Fibroblast of skin of back (primary cell): Measurements from ENCODE around the gene NFRKB.
"Not testable (repeated sequence)": the region's sequence is repeated elsewhere in the genome, so short reads cannot be mapped to it uniquely, and the experiment has no call there.

ENCODE experiments used
- DNase-seq: peaks from one replicate; pipeline ENCODE4 v3.0.0-alpha.2; 2013

Gene NFRKB

DNA sequence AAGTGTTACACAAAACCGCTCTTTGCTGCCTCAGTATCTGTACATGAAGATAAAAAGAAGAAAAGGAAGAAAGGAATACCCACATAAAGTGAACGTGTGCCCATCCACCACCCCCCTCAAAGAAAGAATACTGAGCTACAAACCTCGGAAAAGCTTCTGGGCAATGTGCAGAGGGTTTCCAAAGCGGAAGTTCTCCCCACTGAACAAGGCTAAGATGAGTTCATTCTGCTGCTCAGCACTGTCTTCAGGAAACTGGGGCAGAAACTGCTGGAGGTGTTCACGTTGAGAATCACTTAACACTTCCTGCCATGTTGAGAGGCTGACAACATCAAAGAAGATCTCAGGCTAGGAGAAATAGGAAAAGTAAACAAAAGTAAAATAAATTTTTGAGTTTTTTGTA lies 6.9 kb downstream of the NFRKB start:
- DNase-seq, result no peak

DNA sequence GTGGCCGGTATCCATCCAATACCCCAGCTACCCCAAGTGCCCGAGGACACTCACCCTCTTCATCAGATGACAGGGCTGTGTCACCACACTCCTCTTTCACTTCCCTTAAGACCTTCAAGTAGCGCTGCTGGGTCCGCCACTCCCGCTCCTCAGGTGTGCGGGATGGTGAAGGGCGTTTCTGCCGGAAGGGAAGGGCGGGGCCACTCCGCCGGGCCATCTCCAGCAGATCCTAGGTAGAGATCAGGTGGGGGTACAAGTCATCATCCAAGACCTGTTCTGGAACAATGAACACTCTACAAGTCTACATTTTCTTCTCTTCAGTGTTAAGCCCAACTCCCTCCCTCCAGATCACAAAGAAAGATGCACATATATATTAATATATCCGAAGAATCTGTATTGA lies 10.0 kb downstream of the NFRKB start:
- DNase-seq, result no peak

DNA sequence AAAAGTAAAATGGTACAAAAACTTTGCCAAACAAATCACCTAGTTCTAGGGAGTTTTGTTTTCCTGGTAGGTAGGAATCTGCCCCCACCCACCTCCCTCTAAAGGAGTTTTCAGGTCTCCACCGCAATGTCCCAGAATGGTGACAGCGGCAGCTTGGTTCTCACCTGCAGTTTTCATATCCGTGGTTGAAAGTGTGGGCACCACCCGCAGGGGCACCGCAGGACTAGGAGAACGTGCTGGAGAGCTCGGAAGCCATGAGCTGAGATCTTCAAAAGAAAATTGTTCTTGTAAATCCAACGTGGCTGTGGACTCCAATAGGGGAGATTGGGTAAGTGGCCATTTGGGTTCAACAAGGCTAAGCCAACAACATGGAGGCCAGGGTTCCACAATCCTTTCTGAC lies 10.8 kb downstream of the NFRKB start:
- no peak for DNase-seq

DNA sequence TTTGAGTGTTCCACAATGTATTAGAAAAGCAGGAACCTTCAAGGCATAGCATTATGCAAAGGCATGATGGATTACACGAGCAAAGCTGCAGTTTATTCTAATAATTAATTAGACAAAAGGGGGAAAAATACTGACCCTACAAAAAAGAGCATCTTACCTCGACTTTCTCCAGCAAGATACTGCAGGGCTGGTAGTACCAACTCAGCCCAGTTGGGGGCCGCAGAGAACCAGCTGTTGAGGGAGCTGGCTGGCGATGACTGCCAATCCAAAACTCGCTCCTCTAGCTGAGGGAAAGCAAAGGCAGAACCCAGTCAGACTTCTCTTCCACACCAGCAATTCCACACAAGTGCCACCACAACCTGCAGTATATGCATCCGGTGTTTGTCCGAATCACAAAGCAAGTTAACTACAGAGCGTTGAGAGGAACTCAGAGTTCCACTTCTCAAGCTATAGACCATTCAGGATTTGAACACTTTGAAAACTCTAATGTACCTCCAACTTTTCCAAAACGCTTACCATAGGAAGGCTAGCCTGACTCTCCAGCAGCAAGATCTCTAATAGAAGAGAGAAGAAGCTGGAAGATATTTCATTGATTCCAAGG lies 13.7 kb downstream of the NFRKB start:
- peak; percentile 24 for DNase-seq

DNA sequence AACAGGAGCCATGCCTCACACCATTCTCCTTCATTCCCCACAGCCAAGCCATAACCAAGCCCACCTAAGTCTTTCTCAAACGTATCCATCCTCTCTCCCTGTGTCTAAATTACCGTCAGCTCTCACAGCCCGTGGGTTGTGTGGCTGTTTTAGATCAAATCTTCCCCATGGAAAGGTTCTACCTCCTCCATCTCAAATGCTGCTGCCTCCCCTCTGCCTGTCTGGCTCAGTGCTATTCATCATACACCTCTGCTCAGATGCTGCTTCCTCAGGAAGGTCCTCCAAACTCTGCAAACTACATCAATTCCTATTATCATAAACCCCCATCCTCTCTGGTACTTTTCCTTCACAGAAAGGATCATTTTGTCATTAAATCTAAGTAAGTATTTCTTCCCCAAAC lies 15.1 kb downstream of the NFRKB start:
- DNase-seq, result no peak

DNA sequence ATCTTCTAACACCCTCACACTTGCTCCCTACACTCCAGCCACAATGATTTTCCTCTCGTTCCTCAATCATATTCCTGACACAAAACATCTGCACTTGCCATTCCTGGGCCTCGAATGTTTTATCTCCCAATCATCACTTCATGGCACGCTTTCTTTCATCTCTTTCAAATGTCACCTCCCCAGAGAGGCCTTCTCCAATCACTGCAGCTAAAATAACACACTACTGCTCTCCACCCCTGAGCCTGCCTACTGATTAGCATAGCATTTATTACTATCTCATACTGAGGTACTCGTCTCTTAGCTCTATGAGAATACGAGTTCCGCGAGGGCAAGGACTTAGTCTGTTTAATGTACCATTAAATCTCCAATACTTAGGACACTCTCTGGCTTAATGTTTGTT lies 23.5 kb downstream of the NFRKB start:
- no peak for DNase-seq

DNA sequence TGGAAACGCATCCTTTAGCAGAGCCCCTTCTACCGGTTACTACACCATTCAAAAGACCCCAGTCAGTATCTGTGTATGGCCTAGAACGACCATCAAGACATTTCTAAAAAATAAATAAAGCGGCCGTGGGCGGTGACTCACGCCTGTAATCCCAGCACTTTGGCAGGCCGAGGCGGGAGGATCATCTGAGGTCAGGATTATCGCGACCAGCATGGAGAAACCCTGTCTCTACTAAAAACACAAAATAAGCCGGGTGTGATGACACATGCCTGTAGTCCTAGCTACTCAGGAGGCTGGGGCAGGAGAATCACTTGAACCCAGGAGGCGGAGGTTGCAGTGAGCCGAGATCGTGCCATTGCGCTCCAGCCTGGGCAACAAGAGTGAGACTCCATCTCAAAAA lies 26.8 kb downstream of the NFRKB start:
- peak; percentile 9 for DNase-seq

DNA sequence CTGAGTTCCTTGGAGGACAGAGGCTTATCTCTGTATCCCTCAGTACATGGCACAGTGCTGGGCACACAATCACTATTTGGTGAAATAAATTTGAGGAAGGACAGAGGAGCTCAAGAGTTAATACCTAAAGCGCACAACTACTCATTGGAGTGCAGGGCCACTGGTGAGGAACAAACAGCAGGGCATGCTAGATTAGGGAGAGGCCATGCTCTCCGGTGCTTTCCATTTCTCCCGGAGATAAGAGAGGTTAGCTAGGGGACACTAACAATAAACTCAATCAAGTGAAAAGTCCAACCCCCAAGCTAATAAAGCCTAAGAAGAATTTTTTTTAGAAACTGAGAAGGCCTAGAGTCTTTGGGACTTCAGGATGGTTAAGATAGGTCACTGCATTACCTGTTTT lies 29.1 kb downstream of the NFRKB start:
- DNase-seq, result no peak

DNA sequence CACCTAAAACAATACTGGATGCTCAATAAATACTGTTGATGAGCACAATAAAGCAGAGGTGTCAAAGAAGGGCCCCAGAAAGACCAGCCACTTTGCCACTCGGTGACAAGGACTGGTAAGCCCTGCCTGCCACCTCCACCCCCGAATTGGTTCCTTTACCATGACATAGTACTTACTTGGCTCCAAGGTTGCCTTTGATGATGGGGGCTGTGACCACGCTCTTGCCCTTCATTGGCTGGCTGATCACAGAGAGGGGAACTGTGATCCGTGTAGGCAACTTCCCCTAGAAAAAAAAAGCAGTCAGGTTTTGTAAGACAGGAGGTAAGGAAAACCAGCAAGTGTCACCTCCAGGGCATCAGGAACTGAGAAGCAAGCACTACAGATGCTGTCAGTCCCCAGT lies 29.7 kb downstream of the NFRKB start:
- DNase-seq, result no peak

DNA sequence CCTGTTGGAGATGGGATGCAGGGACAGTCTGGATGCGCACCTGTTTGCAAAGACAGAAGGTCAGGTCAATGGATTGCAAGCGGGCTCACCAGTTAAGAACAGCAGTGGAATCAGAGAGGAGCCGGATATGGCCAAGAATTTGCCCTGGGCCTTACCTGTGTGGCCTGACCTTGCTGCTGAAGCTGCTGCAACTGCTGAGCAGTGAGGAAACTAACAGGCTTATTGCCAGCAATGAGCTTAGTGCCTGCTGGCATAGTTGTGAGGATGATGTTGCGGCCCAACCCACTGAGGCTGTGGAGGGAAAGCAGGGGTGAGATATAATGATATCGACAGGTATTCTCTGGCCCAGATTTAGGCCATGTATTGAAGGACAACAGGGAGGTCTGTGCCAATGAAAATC lies 30.6 kb downstream of the NFRKB start:
- DNase-seq, result no peak

DNA sequence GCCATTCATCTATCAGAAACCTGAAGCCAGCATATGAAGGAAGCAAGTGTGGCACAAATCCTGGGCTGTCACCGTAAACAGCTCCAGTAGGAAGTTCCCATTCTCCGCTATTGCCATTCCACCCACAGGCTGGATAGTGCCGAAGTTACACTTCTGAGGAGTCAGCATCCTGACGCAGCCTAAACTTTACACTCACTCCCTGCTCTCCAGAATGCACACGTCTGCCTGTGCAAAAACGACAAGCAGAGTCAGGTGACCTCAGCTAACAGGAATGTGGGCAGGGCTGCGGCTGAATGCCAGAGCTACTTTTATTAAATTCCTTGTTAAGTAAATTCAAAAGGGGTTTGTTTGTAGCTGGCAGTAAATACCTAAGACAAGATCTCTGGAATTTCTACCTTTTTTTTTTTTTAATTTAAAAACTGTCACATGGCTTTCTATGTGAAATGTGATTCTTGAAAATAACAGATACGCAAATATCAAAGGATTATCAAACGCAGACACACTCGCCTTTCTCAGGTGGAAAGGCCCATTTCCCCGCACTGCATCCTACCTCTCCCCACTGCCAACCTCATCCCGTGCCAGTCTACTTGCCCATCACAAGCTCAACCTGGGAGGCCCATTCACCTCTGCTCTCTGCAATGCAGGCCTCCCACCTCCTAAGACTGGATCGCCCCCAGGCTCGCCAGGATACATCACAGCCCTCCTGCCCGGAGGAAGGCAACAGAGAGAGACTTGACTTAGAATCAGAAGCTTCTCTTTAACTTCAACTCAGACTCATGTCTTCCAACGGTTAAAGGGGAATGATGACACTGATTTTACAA lies 33.5 kb downstream of the NFRKB start:
- peak; percentile 96 for DNase-seq

DNA sequence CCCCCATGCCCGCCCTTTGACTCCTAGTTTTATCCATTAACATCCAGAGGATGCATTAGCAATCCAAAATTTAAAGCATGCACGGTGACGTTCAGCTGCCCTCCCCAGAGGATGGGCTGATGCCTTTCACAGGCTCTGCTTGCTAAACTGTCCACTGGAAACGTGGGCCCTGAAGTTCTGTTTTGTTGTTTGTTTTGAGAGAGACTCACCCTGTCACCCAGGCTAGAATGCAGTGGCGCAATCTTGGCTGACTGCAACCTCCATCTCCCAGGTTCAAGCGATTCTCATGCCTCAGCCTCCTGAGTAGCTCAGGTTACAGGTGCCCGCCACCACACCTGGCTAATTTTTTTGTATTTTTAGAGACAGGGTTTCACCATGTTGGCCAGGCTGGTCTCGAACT lies 39.3 kb downstream of the NFRKB start:
- DNase-seq, result no peak

DNA sequence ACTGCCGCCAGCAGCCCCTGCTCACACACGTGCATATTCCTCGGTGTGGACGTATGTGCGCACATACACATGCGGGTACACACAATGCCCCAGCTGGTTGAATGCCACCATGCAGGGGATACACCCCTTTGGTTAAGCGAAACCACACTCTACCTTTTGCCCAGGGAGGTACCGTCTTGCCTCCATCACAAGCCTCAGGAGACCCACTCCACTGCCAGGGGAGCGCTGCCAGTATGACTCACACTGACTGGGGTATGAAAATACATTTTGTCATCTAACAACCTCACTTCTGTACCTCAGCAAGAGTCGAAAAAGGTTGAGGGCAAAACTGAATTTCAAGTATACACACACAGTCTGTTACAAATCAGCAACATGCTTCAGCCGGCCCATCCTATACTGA lies 40.3 kb downstream of the NFRKB start:
- no peak for DNase-seq

DNA sequence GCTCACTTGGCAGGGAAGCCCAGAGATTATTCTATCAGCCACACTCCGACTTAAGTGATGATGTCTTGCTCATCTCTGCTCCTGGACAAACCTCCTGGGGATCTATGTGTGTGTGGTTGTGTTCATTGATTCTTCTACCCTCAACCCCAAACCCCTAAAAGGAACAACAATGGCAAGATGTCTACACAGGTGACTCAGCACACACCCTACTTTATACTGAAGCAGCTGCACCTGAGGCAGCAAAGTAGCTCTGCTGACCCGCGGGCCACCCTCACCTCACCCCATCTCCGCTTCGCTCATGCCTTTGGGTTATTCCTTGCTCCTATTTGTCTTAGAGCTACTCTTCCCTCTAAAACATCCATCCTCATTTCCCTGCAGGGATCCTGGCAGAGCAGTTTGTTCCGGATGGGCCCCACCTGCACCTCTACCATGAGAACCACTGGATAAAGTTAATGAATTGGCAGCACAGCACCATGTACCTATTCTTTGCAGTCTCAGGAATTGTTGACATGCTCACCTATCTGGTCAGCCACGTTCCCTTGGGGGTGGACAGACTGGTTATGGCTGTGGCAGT lies 41.1 kb downstream of the NFRKB start:
- DNase-seq, result no peak

DNA sequence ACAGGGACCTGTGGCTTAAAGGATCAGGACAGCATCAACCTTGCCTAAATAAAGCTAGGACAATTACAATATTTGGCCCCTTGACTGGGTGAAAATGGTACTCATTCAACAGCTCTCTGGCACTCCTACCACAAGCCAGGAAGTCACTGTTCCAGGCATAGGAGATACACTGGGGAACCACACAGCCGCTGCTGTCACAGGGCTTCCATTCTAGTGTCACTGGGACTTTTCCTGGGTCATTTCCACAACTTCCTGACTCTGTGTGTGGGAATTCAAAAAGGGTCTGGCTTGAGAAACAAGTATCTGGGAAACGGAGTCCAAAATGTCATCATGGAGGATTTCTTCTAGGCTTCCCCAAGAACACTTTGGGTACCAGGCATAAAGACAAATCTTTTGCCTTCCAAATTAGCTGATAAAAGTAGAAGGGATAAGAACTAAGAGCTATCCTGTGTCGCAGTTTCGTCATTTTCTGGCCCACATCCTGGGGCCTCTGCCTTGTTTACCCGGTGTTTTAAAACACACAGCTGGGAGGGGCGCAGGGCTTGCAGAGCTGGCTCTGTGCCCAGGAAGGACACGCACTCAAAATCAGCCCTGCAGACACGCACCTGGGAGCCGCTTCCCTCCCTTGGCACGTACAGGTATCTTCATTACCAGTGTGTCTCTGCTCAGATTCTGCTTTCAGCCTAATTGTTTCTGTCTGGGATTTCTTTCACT lies 41.7 kb downstream of the NFRKB start:
- no peak for DNase-seq

DNA sequence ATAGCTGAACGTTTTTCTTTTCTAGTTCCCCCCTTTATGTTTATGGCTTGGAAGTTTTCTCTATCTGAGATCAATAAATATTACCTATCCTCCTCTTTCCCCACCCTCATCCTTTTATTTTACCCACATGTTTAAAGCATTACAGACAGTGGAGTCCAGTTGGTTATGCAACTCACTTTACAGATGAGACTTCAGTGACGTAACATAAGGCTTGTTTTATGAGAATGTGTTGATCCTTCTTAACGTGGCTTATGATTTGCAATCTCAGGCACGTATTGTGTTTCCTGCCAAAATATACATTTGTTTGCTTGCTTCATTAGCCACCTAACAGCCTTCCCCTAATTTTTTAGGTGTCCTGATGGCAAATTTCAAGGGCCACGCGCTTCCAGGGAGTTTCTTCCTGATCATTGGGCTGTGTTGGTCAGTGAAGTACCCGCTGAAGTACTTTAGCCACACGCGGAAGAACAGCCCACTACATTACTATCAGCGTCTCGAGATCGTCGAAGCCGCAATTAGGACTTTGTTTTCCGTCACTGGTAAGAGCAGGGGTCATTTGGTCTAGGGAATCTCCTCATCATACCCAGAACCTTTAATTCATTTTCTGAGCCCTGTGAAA lies 43.1 kb downstream of the NFRKB start:
- DNase-seq, result no peak

DNA sequence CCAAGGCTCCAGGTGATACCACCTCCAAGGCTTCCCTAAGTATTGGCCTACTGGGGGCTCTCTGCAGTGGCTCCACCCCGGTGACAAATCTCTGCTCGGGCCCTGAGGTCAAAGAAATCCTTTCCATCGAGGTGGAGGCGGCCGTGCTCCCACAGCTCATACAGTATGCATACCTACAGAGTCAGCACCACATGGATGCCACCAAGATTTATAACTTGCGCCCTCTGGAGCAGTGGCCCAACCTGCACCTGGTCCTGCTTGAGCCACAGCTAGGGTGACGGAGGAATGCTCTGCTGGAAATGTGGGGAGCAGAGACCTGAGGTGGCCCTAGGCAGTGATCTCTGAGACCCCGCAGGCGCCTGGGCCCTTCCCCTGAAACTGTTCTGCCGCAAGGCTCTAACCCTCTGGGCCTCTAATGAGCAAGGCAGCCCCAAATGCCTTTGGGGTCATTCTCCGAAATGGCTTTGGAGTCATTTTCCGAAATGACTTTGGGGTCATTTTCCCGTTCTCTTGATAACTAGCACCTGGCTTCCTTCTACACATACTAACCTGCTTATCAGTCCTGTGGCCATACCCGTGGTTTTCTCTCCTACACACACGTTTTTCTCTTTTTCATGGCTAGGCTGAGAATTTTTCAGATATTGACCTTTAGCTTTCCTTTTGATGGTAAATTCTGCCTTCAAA lies 45.8 kb downstream of the NFRKB start:
- DNase-seq, result no peak

DNA sequence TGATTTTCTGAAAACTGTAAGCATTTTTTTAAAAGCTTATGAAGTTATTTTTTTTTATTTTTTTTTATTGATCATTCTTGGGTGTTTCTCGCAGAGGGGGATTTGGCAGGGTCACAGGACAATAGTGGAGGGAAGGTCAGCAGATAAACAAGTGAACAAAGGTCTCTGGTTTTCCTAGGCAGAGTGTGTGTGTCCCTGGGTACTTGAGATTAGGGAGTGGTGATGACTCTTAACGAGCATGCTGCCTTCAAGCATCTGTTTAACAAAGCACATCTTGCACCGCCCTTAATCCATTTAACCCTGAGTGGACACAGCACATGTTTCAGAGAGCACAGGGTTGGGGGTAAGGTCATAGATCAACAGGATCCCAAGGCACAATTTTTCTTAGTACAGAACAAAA lies 48.0 kb downstream of the NFRKB start:
- DNase-seq, result not testable (repeated sequence)

DNA sequence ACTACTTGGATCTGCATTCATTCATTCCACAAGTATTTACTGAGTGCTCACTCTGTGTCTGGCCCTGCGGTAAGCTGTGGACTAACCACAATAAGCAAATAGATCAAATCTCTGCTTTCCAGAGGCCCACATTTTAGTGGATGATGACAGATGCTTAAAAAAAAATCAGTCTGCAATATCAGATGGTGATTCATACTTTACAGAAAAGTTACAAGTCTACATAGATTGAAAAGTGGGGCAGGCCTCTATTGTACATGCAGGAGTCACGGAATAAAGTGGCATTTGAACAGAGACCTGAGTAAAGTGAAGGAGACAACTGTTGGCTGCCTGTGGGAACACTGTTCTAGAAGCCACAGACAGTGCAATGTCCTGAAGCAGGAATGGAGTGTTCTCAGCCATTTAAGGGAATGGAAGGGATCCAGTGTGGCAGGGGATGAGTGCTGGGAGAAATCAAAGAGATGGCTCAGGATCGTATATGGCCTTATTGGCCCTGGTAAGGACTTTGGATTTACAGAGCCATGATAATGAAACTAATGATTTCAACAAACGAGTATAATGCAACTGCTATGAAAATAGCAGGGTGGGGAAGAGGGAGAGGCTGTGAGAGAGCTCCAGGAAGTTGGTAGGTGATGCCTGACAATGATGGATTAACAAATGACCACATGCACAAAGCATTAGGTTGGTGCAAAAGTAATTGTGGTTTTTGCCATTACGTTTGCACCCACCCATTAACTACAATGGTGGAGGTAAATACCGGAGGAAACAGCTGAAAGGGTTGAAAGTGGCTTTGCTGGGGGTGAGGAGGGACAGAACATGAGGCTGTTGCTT lies 48.7 kb downstream of the NFRKB start:
- DNase-seq, result peak; percentile 98
